CD4-positive, alpha-beta memory T cell (primary cell): Measurements from ENCODE around the gene NSMF. TPM values are rescaled to one million over a fixed set of nuclear protein-coding genes. Genes with fewer than 3 reads are reported as not detected.
"Not testable (repeated sequence)": the region's sequence is repeated elsewhere in the genome, so short reads cannot be mapped to it uniquely, and the experiment has no call there.

Experiments
- CTCF ChIA-PET: fragments of 350-600 bp; sonication (Branson Sonifier 250); formaldehyde crosslinking; loops from one replicate; lab custom pipeline; 2021; ENCODE audit warnings: inconsistent platforms; ENCODE audit not compliant: partially characterized antibody; lab: Charles Lee
- POLR2A ChIA-PET: fragments of 350-600 bp; sonication (Branson Sonifier 250); formaldehyde crosslinking; loops from one replicate; lab custom pipeline; 2021; ENCODE audit not compliant: partially characterized antibody; lab: Charles Lee
- DNase-seq, 5 donors: peaks; one replicate each; pipeline versions ENCODE4 v3.0.0 to v3.0.0-alpha.2; 2020 to 2022; ENCODE audit warnings: mixed read lengths in 1 of 5
- H3K27ac ChIP-seq: one replicate; pipeline ENCODE4 v1.7.0; 2013; ENCODE audit warnings: low read depth, low read length
- H3K27me3 ChIP-seq: 2 replicates; pipeline ENCODE4 v1.7.0; 2013; ENCODE audit warnings: mild to moderate bottlenecking, low read length, moderate library complexity; ENCODE audit not compliant: insufficient read depth
- H3K36me3 ChIP-seq: 2 replicates; pipeline ENCODE4 v1.7.0; 2013; ENCODE audit warnings: mild to moderate bottlenecking, low read length, moderate library complexity; ENCODE audit not compliant: insufficient read depth
- H3K4me1 ChIP-seq: 2 replicates; pipeline ENCODE4 v1.7.0; 2013; ENCODE audit warnings: mild to moderate bottlenecking, low read length, moderate library complexity; ENCODE audit not compliant: insufficient read depth
- H3K4me3 ChIP-seq, 2 donors: one replicate each; pipeline ENCODE4 v1.7.0; 2013; ENCODE audit warnings: low read length in 2 of 2, mild to moderate bottlenecking in 1 of 2
- H3K9me3 ChIP-seq, 2 donors: one replicate each; pipeline ENCODE4 v1.7.0; 2013; ENCODE audit warnings: low read length in 2 of 2, control low read depth in 1 of 2; ENCODE audit not compliant: control insufficient read depth in 1 of 2
- H3K27ac Mint-ChIP-seq, 7 donors: one replicate each; pipeline ENCODE4 v1.8.0; 2020 to 2021; ENCODE audit warnings: mixed read lengths in 7 of 7, mild to moderate bottlenecking in 6 of 7, inconsistent platforms in 3 of 7, moderate library complexity in 3 of 7
- H3K27me3 Mint-ChIP-seq, 2 donors: one replicate each; pipeline ENCODE4 v1.8.0; 2020 to 2021; ENCODE audit warnings: mixed read lengths in 2 of 2
- H3K36me3 Mint-ChIP-seq, 2 donors: one replicate each; pipeline ENCODE4 v1.8.0; 2020 to 2021; ENCODE audit warnings: mixed read lengths in 2 of 2, inconsistent platforms in 1 of 2, mild to moderate bottlenecking in 1 of 2
- H3K4me1 Mint-ChIP-seq, 4 donors: one replicate each; pipeline ENCODE4 v1.8.0; 2020 to 2021; ENCODE audit warnings: mixed read lengths in 4 of 4, mild to moderate bottlenecking in 1 of 4
- H3K4me3 Mint-ChIP-seq, 8 donors: one replicate each; pipeline ENCODE4 v1.8.0; 2020 to 2021; ENCODE audit warnings: mixed read lengths in 8 of 8, mild to moderate bottlenecking in 7 of 8, moderate library complexity in 6 of 8, inconsistent platforms in 3 of 8
- H3K9me3 Mint-ChIP-seq, 8 donors: one replicate each; pipeline ENCODE4 v1.8.0; 2020 to 2021; ENCODE audit warnings: mixed read lengths in 8 of 8, mild to moderate bottlenecking in 5 of 8, inconsistent platforms in 3 of 8, moderate library complexity in 1 of 8
- intact Hi-C: fragments of 100-400 bp; cut with micrococcal nuclease; formaldehyde crosslinking; loops from one replicate; pipeline ENCODE4 v1.15.1; 2023
- polyA plus RNA-seq, 2 donors: library from polyadenylated mRNA; unstranded; fragments of 300-500 nt; fragmentation: Illumina TruSeq; gene quantifications; one replicate each; pipeline ENCODE4 v1.2.3, GENCODE V29; 2021
- total RNA-seq, 2 experiments: library from RNA; stranded (reverse); gene quantifications; one replicate each; pipeline ENCODE4 v1.2.3, GENCODE V29; 2021

Gene NSMF
- total and polyA plus RNA-seq, 4 experiments from 2014 or later: 3.8 to 20.9 (median 14.4) TPM

DNA sequence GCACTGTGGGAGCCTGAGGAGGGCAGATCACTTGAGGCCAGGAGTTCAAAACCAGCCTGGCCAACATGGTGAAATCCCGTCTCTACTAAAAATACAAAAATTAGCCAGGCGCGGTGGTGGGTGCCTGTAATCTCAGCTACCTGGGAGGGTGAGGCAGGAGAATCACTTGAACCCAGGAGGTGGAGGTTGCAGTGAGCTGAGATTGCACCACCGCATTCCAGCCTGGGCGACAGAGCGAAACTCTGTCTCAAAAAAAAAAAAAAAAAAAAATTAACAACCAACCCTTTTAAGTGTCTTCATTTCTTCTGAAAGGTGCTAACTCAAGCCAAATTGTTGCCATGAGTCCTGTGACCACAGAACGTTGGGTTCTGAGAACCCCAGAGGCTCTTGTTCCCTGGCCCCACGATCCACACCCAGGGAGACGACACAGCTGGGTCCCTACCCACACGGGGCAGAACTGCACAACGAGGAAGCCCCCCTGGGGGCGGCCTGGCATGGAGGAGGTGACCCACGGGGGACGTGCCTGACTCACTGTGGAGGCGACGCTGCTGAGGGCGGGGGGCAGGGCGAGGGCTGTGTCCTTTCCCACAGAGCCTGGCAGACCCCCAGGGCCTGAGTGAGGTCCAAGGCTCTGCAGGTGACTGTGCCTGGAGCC lies 48.8 kb downstream of the NSMF start:
- H3K9me3 ChIP-seq, H3K36me3 Mint-ChIP-seq, H3K9me3 Mint-ChIP-seq, H3K27ac ChIP-seq, H3K27me3 ChIP-seq, H3K27ac Mint-ChIP-seq, H3K4me3 ChIP-seq, H3K36me3 ChIP-seq, DNase-seq, CTCF ChIA-PET, H3K27me3 Mint-ChIP-seq, intact Hi-C loops: not testable (repeated sequence)
- H3K4me1 ChIP-seq: peaks cover 19% of the 10 kb centered on the region
- Mint-ChIP-seq H3K4me3 (peak overlapping the region in 1 of 8 donors; percentile 65), H3K4me1 (peaks cover under 1 to 12% (median 7%) of the 10 kb centered on the region in 4 donors)
- POLR2A ChIA-PET: interaction anchor here (0.8 to 2.9 kb wide), 3 partner anchors 13 to 109 kb away, joined by 3 to 12 read pairs (median 3); partner anchors contain the start of genes EXD3 and NOXA1

- ChIA-PET CTCF (no interaction called here), POLR2A (interaction anchor here (0.8 kb wide), 1 partner anchor 108 kb away, joined by 3 read pairs; no protein-coding TSS in a partner anchor)
- no peaks in the 10 kb centered on the region for H3K36me3 Mint-ChIP-seq
- peak overlapping the region in 2 of 7 donors; percentile 24 to 60 for H3K27ac Mint-ChIP-seq
- peaks cover 0 to 2% of the 10 kb centered on the region in 2 donors for H3K27me3 Mint-ChIP-seq
- no peak overlapping the region for H3K4me3 ChIP-seq
- DNase-seq: no peak
- no peaks in the 10 kb centered on the region for H3K9me3 ChIP-seq
- H3K27ac ChIP-seq: no peak overlapping the region
- intact Hi-C loops: no loop called here
- no peaks in the 10 kb centered on the region for H3K9me3 Mint-ChIP-seq
- H3K4me1 ChIP-seq: peaks cover 19% of the 10 kb centered on the region
- H3K4me1 Mint-ChIP-seq: peaks cover 0 to 12% (median 6%) of the 10 kb centered on the region in 4 donors
- peak overlapping the region in 1 of 8 donors; percentile 58 for H3K4me3 Mint-ChIP-seq
- H3K36me3 ChIP-seq: no peaks in the 10 kb centered on the region
- no peaks in the 10 kb centered on the region for H3K27me3 ChIP-seq
Measured at GRCh38 chr9:137409515-137409914, 49.6 kb downstream of the NSMF start.

DNA sequence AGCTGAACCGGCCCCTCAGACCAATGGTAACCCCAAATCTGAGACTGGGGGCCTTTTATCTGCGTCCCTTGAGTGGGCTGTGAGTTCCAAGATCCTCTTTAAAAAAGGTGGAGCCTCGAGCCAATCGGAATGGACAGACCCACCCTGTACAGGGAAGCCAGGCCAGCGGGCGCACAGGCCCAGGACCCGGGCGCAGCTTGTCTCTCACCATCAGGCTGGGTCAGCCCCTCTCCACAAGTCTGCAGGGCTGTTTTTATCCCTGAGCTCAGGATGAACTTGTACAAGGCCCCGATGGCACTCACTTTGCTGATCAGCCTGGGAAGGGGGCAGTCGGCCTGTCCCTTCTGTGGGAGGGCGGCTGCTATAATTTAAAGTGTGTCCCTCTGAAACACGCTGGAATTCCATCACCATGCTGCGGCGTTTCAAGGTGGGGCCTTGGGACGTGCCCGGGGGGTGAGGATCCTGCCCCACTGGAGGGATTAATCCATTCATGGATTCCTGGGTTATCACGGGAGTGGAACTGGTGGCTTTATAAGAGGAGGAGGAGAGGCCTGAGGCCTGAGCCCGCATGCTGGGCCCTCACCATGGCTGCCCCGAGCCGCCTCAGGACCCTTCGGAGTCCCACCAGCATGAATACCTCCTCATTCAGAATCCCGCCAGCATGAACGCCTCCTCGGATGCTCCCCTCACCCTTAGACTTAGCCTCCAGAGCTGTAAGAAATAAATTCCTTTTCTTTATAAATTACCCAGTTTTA lies 50.3 kb downstream of the NSMF start:
- no peaks in the 10 kb centered on the region for H3K27me3 ChIP-seq
- DNase-seq: no peak
- POLR2A ChIA-PET: no interaction called here
- no peaks in the 10 kb centered on the region for H3K36me3 Mint-ChIP-seq
- H3K27ac ChIP-seq: no peak overlapping the region
- H3K4me3 ChIP-seq: no peak overlapping the region
- H3K4me3 Mint-ChIP-seq: peak overlapping the region in 1 of 8 donors; percentile 58
- peaks cover 19% of the 10 kb centered on the region for H3K4me1 ChIP-seq
- CTCF ChIA-PET: no interaction called here
- H3K36me3 ChIP-seq: no peaks in the 10 kb centered on the region
- peaks cover 0 to 7% (median 3%) of the 10 kb centered on the region in 4 donors for H3K4me1 Mint-ChIP-seq
- H3K9me3 Mint-ChIP-seq: no peaks in the 10 kb centered on the region
- intact Hi-C loops: no loop called here
- H3K27ac Mint-ChIP-seq: peak overlapping the region in 1 of 7 donors; percentile 24
- H3K27me3 Mint-ChIP-seq: peaks cover 0 to 2% of the 10 kb centered on the region in 2 donors
- no peaks in the 10 kb centered on the region for H3K9me3 ChIP-seq

GRCh38 chr9:137407590-137408300 lies 51.4 kb downstream of the NSMF start:
- ChIA-PET POLR2A (no interaction called here), CTCF (no interaction called here)
- intact Hi-C loops: no loop called here
- H3K27ac Mint-ChIP-seq: peak overlapping the region in 1 of 7 donors; percentile 17
- Histone ChIP-seq H3K4me1 (peaks cover 19% of the 10 kb centered on the region), H3K9me3 (no peaks in the 10 kb centered on the region), H3K27ac (no peak overlapping the region), H3K4me3 (no peak overlapping the region), H3K27me3 (no peaks in the 10 kb centered on the region), H3K36me3 (no peaks in the 10 kb centered on the region)
- no peaks in the 10 kb centered on the region for H3K9me3 Mint-ChIP-seq
- H3K4me3 Mint-ChIP-seq: peak overlapping the region in 2 of 8 donors; percentile 34 to 65
- peaks cover 0 to 7% (median 0%) of the 10 kb centered on the region in 4 donors for H3K4me1 Mint-ChIP-seq
- H3K36me3 Mint-ChIP-seq: no peaks in the 10 kb centered on the region
- peaks cover 0 to 2% of the 10 kb centered on the region in 2 donors for H3K27me3 Mint-ChIP-seq
- no peak for DNase-seq

DNA sequence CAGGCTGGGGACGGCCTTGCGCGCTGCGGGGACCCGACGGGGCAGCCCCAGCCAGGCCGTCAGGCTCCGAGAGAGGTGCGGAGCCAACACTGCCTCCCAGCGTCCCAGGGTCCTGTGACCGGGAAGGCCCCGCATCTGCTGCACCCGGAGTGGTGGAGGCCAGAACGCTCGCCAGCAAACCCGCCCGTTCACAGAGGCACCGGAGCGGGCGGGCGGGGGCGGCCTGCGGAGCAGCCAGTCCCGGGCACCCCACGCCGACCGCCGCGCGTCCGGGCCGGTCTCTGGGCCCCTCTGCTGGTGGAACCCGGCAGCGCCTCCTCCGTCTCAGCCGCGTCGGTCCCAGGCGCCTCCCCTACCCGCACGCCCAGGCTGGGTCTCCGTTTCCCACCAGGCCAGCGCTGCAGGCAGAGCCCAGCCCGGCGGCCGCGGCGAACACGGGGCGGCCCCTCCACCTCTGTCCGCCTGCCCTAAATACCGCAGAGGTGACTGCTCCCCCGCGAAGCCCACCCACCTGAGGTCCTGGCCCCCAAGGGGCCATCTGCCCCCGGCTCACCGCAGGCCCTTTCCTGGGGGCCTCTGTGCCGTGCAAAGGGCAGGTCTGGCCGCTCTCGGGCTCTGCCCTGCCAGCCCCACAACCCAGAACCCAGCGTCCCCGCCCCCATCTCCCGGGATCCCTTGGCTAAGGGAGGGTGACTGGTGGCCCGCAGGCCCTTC lies 52.1 kb downstream of the NSMF start:
- no peaks in the 10 kb centered on the region for H3K27me3 ChIP-seq
- DNase-seq: peak in 4 of 5 donors; percentile 32 to 61 (median 46)
- Mint-ChIP-seq H3K27ac (no peak overlapping the region), H3K4me3 (no peak overlapping the region), H3K9me3 (no peaks in the 10 kb centered on the region), H3K27me3 (peaks cover 0 to 2% of the 10 kb centered on the region in 2 donors), H3K36me3 (peaks cover 3 to 5% of the 10 kb centered on the region in 2 donors), H3K4me1 (peaks cover 0 to 7% (median 0%) of the 10 kb centered on the region in 4 donors)
- no peak overlapping the region for H3K4me3 ChIP-seq
- H3K27ac ChIP-seq: no peak overlapping the region
- CTCF ChIA-PET: no interaction called here
- POLR2A ChIA-PET: no interaction called here
- no peaks in the 10 kb centered on the region for H3K36me3 ChIP-seq
- intact Hi-C loops: no loop called here
- H3K4me1 ChIP-seq: peaks cover 19% of the 10 kb centered on the region
- H3K9me3 ChIP-seq: no peaks in the 10 kb centered on the region

GRCh38 chr9:137406085-137406760 lies 52.9 kb downstream of the NSMF start:
- H3K27me3 Mint-ChIP-seq: peaks cover 0 to 2% of the 10 kb centered on the region in 2 donors
- no peak overlapping the region for H3K27ac ChIP-seq
- intact Hi-C loops: no loop called here
- ChIA-PET POLR2A (no interaction called here), CTCF (no interaction called here)
- no peaks in the 10 kb centered on the region for H3K36me3 ChIP-seq
- H3K9me3 Mint-ChIP-seq: no peaks in the 10 kb centered on the region
- no peaks in the 10 kb centered on the region for H3K9me3 ChIP-seq
- no peak overlapping the region for H3K4me3 ChIP-seq
- no peak overlapping the region for H3K27ac Mint-ChIP-seq
- DNase-seq: no peak
- H3K27me3 ChIP-seq: no peaks in the 10 kb centered on the region
- H3K4me3 Mint-ChIP-seq: peak overlapping the region in 3 of 8 donors; percentile 31 to 45 (median 43)
- peaks cover 0 to 7% (median 0%) of the 10 kb centered on the region in 4 donors for H3K4me1 Mint-ChIP-seq
- peaks cover 14% of the 10 kb centered on the region for H3K4me1 ChIP-seq
- H3K36me3 Mint-ChIP-seq: peaks cover 3 to 5% of the 10 kb centered on the region in 2 donors
